ENCODE data around the gene NAIF1. TPM values are rescaled to one million over a fixed set of nuclear protein-coding genes. Genes with fewer than 3 reads are reported as not detected.

The NAIF1 gene
- total RNA-seq, 1 donor from 2014 or later = 9.5 TPM

DNA sequence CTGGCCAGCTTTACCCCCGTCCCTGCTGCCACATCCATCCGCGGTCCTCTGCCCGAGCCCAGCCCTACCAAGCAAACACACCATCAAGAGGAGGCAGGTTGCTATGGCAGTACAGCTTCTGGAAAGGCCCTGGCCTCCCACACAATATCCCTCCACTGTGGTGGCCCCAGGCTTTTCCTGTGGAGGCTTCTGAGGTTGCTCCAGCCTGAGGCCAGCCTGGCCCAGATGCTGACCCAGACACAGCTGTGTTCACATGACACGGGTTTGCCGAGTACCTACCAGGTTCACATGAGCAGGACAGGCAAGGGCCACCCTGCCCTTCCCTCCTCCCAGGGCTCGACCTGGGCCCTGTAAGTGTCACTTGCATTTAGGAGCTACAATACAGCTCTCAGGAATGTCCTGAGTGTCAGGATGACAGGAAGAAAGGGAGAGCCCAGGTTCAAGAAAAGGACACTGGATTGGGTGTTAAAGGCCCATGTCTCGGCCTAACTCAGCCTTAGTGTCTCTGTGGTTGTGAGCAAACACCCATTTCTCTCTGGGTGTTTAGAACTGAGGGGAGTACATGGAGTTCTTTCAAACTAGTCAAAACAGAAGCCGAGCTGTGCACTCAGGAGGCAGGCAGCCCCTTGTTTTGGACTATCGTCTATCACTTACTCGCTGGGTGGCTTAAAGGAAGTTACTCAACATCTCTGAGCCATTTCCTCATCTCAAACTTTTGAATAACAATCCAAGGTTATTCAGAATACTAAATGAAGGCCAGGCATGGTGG is 40.2 kb downstream of the NAIF1 start:
- Histone ChIP-seq H3K4me1 (no peaks in the 10 kb centered on the region), H3K36me3 (no peaks in the 10 kb centered on the region), H3K79me2 (ENCODE audit: low read depth) (no peaks in the 10 kb centered on the region), H3K9ac (no peak overlapping the region), H3K9me3 (ENCODE audit: low read depth) (no peaks in the 10 kb centered on the region), H3K27me3 (no peaks in the 10 kb centered on the region), H2AFZ (replicated peaks) (no peak overlapping the region), H3K27ac (no peak overlapping the region), H3K4me3 (no peak overlapping the region), H3F3A (ENCODE audit: low read depth) (no peaks in the 10 kb centered on the region), H4K20me1 (ENCODE audit: low read depth) (no peaks in the 10 kb centered on the region), H3K4me2 (no peak overlapping the region)
- Mint-ChIP-seq H3K4me3 (no peak overlapping the region), H3K36me3 (no peaks in the 10 kb centered on the region), H3K4me1 (peaks cover 6% of the 10 kb centered on the region), H3K9me3 (no peaks in the 10 kb centered on the region), H3K27ac (peak overlapping the region; percentile 15), H3K27me3 (ENCODE audit: insufficient read depth, low read depth) (peaks cover 5% of the 10 kb centered on the region)
- TF ChIP-seq, protein P1, sequence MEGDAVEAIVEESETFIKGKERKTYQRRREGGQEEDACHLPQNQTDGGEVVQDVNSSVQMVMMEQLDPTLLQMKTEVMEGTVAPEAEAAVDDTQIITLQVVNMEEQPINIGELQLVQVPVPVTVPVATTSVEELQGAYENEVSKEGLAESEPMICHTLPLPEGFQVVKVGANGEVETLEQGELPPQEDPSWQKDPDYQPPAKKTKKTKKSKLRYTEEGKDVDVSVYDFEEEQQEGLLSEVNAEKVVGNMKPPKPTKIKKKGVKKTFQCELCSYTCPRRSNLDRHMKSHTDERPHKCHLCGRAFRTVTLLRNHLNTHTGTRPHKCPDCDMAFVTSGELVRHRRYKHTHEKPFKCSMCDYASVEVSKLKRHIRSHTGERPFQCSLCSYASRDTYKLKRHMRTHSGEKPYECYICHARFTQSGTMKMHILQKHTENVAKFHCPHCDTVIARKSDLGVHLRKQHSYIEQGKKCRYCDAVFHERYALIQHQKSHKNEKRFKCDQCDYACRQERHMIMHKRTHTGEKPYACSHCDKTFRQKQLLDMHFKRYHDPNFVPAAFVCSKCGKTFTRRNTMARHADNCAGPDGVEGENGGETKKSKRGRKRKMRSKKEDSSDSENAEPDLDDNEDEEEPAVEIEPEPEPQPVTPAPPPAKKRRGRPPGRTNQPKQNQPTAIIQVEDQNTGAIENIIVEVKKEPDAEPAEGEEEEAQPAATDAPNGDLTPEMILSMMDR (IDR thresholded peaks at IDR 0.05) = no peak
- TF ChIP-seq EZH2 (IDR thresholded peaks at IDR 0.05) (no peak), EZH2phosphoT487 (IDR thresholded peaks at IDR 0.05) (no peak)
- no peak for DNase-seq (ENCODE audit: low spot score)

DNA sequence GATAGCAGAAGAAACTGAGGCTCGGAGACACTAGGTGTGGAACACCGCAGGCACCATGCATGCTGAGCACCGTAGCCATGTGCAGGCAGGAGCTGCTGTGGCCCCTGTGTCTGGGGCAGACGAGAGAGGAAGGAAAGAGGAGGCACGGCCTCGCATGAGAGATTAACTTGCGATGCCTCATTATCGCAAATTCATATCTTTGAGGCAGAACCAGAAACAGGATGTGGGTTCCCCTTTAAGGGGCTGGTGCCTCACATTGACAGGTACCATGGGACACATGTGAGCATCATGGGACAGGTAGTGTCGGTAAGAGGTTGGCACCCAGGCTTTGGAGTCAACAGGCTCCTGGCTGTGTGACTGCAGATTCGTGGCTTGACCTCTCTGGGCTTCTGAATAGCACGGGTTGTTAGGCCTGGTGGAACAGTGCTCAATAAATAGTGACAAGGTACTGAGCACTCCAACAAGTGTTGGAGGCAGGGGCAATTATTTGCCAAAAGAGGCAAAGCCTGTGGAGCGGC is 40.8 kb downstream of the NAIF1 start:
- Histone ChIP-seq H3K9me3 (ENCODE audit: low read depth) (no peaks in the 10 kb centered on the region), H3K79me2 (ENCODE audit: low read depth) (no peaks in the 10 kb centered on the region), H2AFZ (replicated peaks) (no peak overlapping the region), H3K9ac (no peak overlapping the region), H3K4me1 (no peaks in the 10 kb centered on the region), H3F3A (ENCODE audit: low read depth) (no peaks in the 10 kb centered on the region), H4K20me1 (ENCODE audit: low read depth) (no peaks in the 10 kb centered on the region), H3K4me2 (no peak overlapping the region), H3K27ac (no peak overlapping the region), H3K27me3 (no peaks in the 10 kb centered on the region), H3K36me3 (no peaks in the 10 kb centered on the region), H3K4me3 (no peak overlapping the region)
- H3K27ac Mint-ChIP-seq = no peak overlapping the region
- peaks cover 6% of the 10 kb centered on the region for H3K4me1 Mint-ChIP-seq
- TF ChIP-seq EZH2phosphoT487 (IDR thresholded peaks at IDR 0.05) (no peak), EZH2 (IDR thresholded peaks at IDR 0.05) (no peak)
- TF ChIP-seq, protein P1 (IDR thresholded peaks at IDR 0.05) = no peak
- DNase-seq (ENCODE audit: low spot score) = no peak
- H3K36me3 Mint-ChIP-seq = no peaks in the 10 kb centered on the region
- no peak overlapping the region for H3K4me3 Mint-ChIP-seq
- H3K9me3 Mint-ChIP-seq = no peaks in the 10 kb centered on the region
- H3K27me3 Mint-ChIP-seq (ENCODE audit: insufficient read depth, low read depth) = peaks cover 7% of the 10 kb centered on the region

DNA sequence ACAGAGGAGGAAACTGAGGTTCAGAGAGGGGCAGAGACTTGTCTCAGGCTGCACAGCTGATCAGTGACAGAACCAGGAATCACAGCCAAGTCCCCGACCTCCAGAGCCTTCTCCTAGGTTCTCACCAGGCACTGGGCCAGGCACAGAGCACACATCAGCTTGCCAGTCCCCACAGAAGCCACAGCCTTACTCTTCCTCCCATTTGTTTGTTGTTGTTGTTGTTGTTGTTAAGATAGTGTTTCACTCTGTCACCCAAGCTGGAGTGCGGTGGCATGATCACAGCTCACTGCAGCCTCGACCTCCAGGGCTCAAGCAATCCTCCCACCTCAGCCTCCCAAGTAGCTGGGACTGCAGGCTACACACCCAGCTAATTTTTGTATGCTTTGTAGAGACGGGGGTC is 41.4 kb downstream of the NAIF1 start:
- Histone ChIP-seq H3K4me1 (no peaks in the 10 kb centered on the region), H3F3A (ENCODE audit: low read depth) (no peaks in the 10 kb centered on the region), H3K9me3 (ENCODE audit: low read depth) (no peaks in the 10 kb centered on the region), H3K36me3 (no peaks in the 10 kb centered on the region), H3K4me2 (no peak overlapping the region), H3K4me3 (no peak overlapping the region), H4K20me1 (ENCODE audit: low read depth) (no peaks in the 10 kb centered on the region), H3K27me3 (no peaks in the 10 kb centered on the region), H3K9ac (no peak overlapping the region), H3K79me2 (ENCODE audit: low read depth) (no peaks in the 10 kb centered on the region), H2AFZ (replicated peaks) (no peak overlapping the region), H3K27ac (no peak overlapping the region)
- Mint-ChIP-seq H3K4me1 (peaks cover 6% of the 10 kb centered on the region), H3K36me3 (no peaks in the 10 kb centered on the region), H3K27ac (peak overlapping the region; percentile 33), H3K27me3 (ENCODE audit: insufficient read depth, low read depth) (peaks cover 9% of the 10 kb centered on the region), H3K9me3 (no peaks in the 10 kb centered on the region), H3K4me3 (no peak overlapping the region)
- TF ChIP-seq, protein P1 (IDR thresholded peaks at IDR 0.05) = no peak
- TF ChIP-seq EZH2phosphoT487 (IDR thresholded peaks at IDR 0.05) (no peak), EZH2 (IDR thresholded peaks at IDR 0.05) (no peak)
- no peak for DNase-seq (ENCODE audit: low spot score)
